ENCODE data around the gene DDX53. TPM values are rescaled to one million over a fixed set of nuclear protein-coding genes. Genes with fewer than 3 reads are reported as not detected.

The DDX53 gene
- total RNA-seq, 1 experiment from 2014 or later: not detected

DNA sequence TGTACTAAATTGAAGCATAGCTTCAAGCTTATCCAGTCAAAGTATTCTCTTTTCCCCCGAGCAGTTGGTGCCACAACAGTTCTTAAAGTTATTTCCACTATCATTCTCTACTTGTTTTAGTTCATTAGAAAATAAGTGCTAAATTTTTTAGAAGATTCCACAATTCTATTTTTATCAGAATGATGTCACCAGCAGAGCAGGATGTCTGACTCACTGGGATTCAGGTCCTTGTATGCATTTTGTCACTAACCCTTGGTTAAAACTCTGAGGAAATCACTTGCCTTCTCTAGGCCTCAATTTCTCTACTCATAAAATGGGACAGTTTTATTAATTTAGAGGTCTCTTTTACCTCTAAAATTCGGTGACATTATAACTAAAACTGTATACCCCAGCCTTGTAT lies 3.4 kb downstream of the DDX53 start:
- DNase-seq (ENCODE audit: low spot score) (no peak), ATAC-seq (no peak)
- no peak overlapping the region for H3K27ac Mint-ChIP-seq
- ChIA-PET CTCF (no interaction called here), POLR2A (no interaction called here)
- no peaks in the 10 kb centered on the region for H3K4me1 Mint-ChIP-seq
- H3K27me3 Mint-ChIP-seq (ENCODE audit: low read depth): no peaks in the 10 kb centered on the region
- H3K4me3 Mint-ChIP-seq: no peak overlapping the region
- TF ChIP-seq, protein P1, sequence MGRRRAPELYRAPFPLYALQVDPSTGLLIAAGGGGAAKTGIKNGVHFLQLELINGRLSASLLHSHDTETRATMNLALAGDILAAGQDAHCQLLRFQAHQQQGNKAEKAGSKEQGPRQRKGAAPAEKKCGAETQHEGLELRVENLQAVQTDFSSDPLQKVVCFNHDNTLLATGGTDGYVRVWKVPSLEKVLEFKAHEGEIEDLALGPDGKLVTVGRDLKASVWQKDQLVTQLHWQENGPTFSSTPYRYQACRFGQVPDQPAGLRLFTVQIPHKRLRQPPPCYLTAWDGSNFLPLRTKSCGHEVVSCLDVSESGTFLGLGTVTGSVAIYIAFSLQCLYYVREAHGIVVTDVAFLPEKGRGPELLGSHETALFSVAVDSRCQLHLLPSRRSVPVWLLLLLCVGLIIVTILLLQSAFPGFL (CRISPR knock-in tag; IDR thresholded peaks at IDR 0.05; ENCODE audit: borderline replicate concordance): no peak
- no peak for TF ChIP-seq NFATC4 (CRISPR knock-in tag; IDR thresholded peaks at IDR 0.05)
- no peak for TF ChIP-seq MXD4 (CRISPR knock-in tag; IDR thresholded peaks at IDR 0.05; ENCODE audit: borderline replicate concordance)
- TF ChIP-seq PRRX2 (CRISPR knock-in tag; IDR thresholded peaks at IDR 0.05): no peak
- TF ChIP-seq ELF4 (CRISPR knock-in tag; IDR thresholded peaks at IDR 0.05; ENCODE audit: low read depth): no peak
- TF ChIP-seq HMGA2 (CRISPR knock-in tag; IDR thresholded peaks at IDR 0.05): no peak
- no peak for TF ChIP-seq RELA (CRISPR knock-in tag; IDR thresholded peaks at IDR 0.05; ENCODE audit: borderline replicate concordance)
- TF ChIP-seq TEAD4 (CRISPR knock-in tag; IDR thresholded peaks at IDR 0.05): no peak
- 0 out of 2 replicates have a peak, but pooled peaks cover 4% of the 10 kb centered on the region for H3K9me3 Mint-ChIP-seq
- no peaks in the 10 kb centered on the region; the same call in 1 of the 2 replicates for H3K36me3 Mint-ChIP-seq

DNA sequence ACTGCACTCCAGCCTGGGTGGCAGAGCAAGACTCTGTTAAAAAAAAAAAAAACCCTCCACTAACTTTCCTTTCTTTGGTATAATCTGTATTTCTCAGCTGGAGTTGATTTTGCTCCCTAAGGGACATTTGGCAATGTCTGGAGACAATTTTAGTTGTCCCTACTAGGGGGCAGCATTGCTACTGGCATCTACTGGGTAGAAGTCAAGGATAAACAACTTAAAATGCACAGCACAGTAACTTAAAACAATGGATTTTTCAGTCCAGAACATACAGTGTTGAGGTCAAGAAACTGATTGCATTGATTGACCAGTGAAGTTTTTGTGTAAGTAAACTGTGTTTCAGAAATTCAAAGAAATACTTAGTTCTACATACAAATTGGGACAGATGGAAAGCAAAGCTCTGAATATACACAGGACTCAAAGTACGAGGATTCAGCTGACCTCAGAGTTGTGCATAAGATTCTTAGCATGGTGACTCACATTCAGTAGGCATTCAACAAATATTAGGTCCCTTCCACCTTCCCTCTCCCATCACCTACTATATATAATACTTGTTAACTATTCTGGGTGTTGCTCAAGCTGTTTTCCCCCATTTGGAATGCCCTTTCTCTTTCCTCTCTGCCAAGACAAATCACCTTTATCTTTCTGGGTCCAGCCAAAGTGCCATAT lies 8.8 kb downstream of the DDX53 start:
- no peak for DNase-seq (ENCODE audit: low spot score)
- H3K9me3 Mint-ChIP-seq: 0 out of 2 replicates have a peak, but pooled peaks cover 4% of the 10 kb centered on the region
- no peaks in the 10 kb centered on the region for H3K27me3 Mint-ChIP-seq (ENCODE audit: low read depth)
- ATAC-seq: peak; percentile 53
- no peak overlapping the region for H3K27ac Mint-ChIP-seq
- CTCF ChIA-PET: interaction anchor here (0.6 to 1.3 kb wide), 10 partner anchors 9 to 1863 kb away, joined by 3 to 9 read pairs (median 3); no protein-coding TSS in a partner anchor
- TF ChIP-seq, protein P2, sequence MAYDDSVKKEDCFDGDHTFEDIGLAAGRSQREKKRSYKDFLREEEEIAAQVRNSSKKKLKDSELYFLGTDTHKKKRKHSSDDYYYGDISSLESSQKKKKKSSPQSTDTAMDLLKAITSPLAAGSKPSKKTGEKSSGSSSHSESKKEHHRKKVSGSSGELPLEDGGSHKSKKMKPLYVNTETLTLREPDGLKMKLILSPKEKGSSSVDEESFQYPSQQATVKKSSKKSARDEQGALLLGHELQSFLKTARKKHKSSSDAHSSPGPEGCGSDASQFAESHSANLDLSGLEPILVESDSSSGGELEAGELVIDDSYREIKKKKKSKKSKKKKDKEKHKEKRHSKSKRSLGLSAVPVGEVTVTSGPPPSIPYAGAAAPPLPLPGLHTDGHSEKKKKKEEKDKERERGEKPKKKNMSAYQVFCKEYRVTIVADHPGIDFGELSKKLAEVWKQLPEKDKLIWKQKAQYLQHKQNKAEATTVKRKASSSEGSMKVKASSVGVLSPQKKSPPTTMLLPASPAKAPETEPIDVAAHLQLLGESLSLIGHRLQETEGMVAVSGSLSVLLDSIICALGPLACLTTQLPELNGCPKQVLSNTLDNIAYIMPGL (CRISPR knock-in tag; IDR thresholded peaks at IDR 0.05): no peak
- TF ChIP-seq, protein P3, sequence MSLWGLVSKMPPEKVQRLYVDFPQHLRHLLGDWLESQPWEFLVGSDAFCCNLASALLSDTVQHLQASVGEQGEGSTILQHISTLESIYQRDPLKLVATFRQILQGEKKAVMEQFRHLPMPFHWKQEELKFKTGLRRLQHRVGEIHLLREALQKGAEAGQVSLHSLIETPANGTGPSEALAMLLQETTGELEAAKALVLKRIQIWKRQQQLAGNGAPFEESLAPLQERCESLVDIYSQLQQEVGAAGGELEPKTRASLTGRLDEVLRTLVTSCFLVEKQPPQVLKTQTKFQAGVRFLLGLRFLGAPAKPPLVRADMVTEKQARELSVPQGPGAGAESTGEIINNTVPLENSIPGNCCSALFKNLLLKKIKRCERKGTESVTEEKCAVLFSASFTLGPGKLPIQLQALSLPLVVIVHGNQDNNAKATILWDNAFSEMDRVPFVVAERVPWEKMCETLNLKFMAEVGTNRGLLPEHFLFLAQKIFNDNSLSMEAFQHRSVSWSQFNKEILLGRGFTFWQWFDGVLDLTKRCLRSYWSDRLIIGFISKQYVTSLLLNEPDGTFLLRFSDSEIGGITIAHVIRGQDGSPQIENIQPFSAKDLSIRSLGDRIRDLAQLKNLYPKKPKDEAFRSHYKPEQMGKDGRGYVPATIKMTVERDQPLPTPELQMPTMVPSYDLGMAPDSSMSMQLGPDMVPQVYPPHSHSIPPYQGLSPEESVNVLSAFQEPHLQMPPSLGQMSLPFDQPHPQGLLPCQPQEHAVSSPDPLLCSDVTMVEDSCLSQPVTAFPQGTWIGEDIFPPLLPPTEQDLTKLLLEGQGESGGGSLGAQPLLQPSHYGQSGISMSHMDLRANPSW (CRISPR knock-in tag; conservative IDR thresholded peaks at IDR 0.05; ENCODE audit: low read depth): no peak
- TF ChIP-seq, protein P4, sequence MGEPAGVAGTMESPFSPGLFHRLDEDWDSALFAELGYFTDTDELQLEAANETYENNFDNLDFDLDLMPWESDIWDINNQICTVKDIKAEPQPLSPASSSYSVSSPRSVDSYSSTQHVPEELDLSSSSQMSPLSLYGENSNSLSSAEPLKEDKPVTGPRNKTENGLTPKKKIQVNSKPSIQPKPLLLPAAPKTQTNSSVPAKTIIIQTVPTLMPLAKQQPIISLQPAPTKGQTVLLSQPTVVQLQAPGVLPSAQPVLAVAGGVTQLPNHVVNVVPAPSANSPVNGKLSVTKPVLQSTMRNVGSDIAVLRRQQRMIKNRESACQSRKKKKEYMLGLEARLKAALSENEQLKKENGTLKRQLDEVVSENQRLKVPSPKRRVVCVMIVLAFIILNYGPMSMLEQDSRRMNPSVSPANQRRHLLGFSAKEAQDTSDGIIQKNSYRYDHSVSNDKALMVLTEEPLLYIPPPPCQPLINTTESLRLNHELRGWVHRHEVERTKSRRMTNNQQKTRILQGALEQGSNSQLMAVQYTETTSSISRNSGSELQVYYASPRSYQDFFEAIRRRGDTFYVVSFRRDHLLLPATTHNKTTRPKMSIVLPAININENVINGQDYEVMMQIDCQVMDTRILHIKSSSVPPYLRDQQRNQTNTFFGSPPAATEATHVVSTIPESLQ (CRISPR knock-in tag; IDR thresholded peaks at IDR 0.05): no peak
- TF ChIP-seq, protein P5, sequence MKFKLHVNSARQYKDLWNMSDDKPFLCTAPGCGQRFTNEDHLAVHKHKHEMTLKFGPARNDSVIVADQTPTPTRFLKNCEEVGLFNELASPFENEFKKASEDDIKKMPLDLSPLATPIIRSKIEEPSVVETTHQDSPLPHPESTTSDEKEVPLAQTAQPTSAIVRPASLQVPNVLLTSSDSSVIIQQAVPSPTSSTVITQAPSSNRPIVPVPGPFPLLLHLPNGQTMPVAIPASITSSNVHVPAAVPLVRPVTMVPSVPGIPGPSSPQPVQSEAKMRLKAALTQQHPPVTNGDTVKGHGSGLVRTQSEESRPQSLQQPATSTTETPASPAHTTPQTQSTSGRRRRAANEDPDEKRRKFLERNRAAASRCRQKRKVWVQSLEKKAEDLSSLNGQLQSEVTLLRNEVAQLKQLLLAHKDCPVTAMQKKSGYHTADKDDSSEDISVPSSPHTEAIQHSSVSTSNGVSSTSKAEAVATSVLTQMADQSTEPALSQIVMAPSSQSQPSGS (CRISPR knock-in tag; IDR thresholded peaks at IDR 0.05; ENCODE audit: borderline replicate concordance, low read depth): no peak
- no peak for TF ChIP-seq HMGA2 (CRISPR knock-in tag; IDR thresholded peaks at IDR 0.05)
- no peak for TF ChIP-seq TEAD4 (CRISPR knock-in tag; IDR thresholded peaks at IDR 0.05)
- TF ChIP-seq IRF2 (CRISPR knock-in tag; IDR thresholded peaks at IDR 0.05; ENCODE audit: borderline replicate concordance, low read depth): no peak
- TF ChIP-seq NFYB (CRISPR knock-in tag; conservative IDR thresholded peaks at IDR 0.05; ENCODE audit: low read depth): no peak
- TF ChIP-seq RORB (CRISPR knock-in tag; IDR thresholded peaks at IDR 0.05): no peak
- TF ChIP-seq, protein P6, sequence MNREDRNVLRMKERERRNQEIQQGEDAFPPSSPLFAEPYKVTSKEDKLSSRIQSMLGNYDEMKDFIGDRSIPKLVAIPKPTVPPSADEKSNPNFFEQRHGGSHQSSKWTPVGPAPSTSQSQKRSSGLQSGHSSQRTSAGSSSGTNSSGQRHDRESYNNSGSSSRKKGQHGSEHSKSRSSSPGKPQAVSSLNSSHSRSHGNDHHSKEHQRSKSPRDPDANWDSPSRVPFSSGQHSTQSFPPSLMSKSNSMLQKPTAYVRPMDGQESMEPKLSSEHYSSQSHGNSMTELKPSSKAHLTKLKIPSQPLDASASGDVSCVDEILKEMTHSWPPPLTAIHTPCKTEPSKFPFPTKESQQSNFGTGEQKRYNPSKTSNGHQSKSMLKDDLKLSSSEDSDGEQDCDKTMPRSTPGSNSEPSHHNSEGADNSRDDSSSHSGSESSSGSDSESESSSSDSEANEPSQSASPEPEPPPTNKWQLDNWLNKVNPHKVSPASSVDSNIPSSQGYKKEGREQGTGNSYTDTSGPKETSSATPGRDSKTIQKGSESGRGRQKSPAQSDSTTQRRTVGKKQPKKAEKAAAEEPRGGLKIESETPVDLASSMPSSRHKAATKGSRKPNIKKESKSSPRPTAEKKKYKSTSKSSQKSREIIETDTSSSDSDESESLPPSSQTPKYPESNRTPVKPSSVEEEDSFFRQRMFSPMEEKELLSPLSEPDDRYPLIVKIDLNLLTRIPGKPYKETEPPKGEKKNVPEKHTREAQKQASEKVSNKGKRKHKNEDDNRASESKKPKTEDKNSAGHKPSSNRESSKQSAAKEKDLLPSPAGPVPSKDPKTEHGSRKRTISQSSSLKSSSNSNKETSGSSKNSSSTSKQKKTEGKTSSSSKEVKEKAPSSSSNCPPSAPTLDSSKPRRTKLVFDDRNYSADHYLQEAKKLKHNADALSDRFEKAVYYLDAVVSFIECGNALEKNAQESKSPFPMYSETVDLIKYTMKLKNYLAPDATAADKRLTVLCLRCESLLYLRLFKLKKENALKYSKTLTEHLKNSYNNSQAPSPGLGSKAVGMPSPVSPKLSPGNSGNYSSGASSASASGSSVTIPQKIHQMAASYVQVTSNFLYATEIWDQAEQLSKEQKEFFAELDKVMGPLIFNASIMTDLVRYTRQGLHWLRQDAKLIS (CRISPR knock-in tag; IDR thresholded peaks at IDR 0.05; ENCODE audit: borderline replicate concordance): no peak
- no peak for TF ChIP-seq GABPB1 (CRISPR knock-in tag; IDR thresholded peaks at IDR 0.05)
- TF ChIP-seq ZNF138 (CRISPR knock-in tag; conservative IDR thresholded peaks at IDR 0.05): no peak
- no peak for TF ChIP-seq OVOL2 (CRISPR knock-in tag; IDR thresholded peaks at IDR 0.05; ENCODE audit: borderline replicate concordance)
- TF ChIP-seq CREB1 (CRISPR knock-in tag; IDR thresholded peaks at IDR 0.05): no peak
- no peak for TF ChIP-seq NR3C1 (CRISPR knock-in tag; conservative IDR thresholded peaks at IDR 0.05; ENCODE audit: low read depth)
- TF ChIP-seq ELF4 (CRISPR knock-in tag; IDR thresholded peaks at IDR 0.05; ENCODE audit: low read depth): no peak
- no peak for TF ChIP-seq ZNF219 (CRISPR knock-in tag; IDR thresholded peaks at IDR 0.05; ENCODE audit: borderline replicate concordance)
- H3K4me3 Mint-ChIP-seq: no peak overlapping the region
- POLR2A ChIA-PET: no interaction called here
- H3K36me3 Mint-ChIP-seq: no peaks in the 10 kb centered on the region; the same call in 1 of the 2 replicates
- H3K4me1 Mint-ChIP-seq: no peaks in the 10 kb centered on the region

Data from WTC11 (cell line).